Activated naive CD8-positive, alpha-beta T cell treated with anti-CD3 and anti-CD28 coated beads, Interleukin-2, amount 10 ng/mL, durations not matched to agents 7 days and 5 days (primary cell): ENCODE data around the gene PCDHGA1. TPM values are rescaled to one million over a fixed set of nuclear protein-coding genes. Genes with fewer than 3 reads are reported as not detected.
"Not testable (repeated sequence)": the region's sequence is repeated elsewhere in the genome, so short reads cannot be mapped to it uniquely, and the experiment has no call there.

Source experiments
- ATAC-seq: fragments of 150-1000 bp; cut with Tn5 transposase; one replicate; pipeline ENCODE4 v1.10.0; 2021; ENCODE audit warnings: low read depth, moderate library complexity
- POLR2A ChIA-PET: fragments of 350-600 bp; sonication (Branson Sonifier 250); formaldehyde crosslinking; loops from one replicate; lab custom pipeline; 2021; ENCODE audit warnings: antibody characterized with exemption; lab: Charles Lee
- DNase-seq: peaks from one replicate; pipeline ENCODE4 v3.0.0; 2021
- H3K27ac Mint-ChIP-seq: one replicate; pipeline ENCODE4 v1.8.0; 2022; ENCODE audit warnings: mild to moderate bottlenecking, mixed read lengths
- H3K27me3 Mint-ChIP-seq: one replicate; pipeline ENCODE4 v1.8.0; 2022; ENCODE audit warnings: mild to moderate bottlenecking, moderate library complexity, mixed read lengths
- H3K36me3 Mint-ChIP-seq: one replicate; pipeline ENCODE4 v1.8.0; 2021; ENCODE audit warnings: mild to moderate bottlenecking, mixed read lengths
- H3K4me1 Mint-ChIP-seq: one replicate; pipeline ENCODE4 v1.8.0; 2021; ENCODE audit warnings: mixed read lengths
- H3K4me3 Mint-ChIP-seq: one replicate; pipeline ENCODE4 v1.8.0; 2022; ENCODE audit warnings: mild to moderate bottlenecking, moderate library complexity, mixed read lengths
- H3K9me3 Mint-ChIP-seq: one replicate; pipeline ENCODE4 v1.8.0; 2021; ENCODE audit warnings: mixed read lengths
- total RNA-seq, 2 experiments: library from RNA; stranded (reverse); gene quantifications; one replicate each; pipeline ENCODE4 v1.2.3, GENCODE V29; 2021

Gene PCDHGA1
- under 1 TPM; 0.11 to 0.31 TPM for total RNA-seq

- no peak for ATAC-seq
- Mint-ChIP-seq H3K4me1 (peaks cover 5% of the 10 kb centered on the region), H3K4me3 (no peak within 1 kb of the TSS), H3K36me3 (no peaks in the 10 kb centered on the region), H3K27me3 (peaks cover 57% of the 10 kb centered on the region), H3K27ac (no peak within 1 kb of the TSS), H3K9me3 (peaks cover 19% of the 10 kb centered on the region)
- DNase-seq = no peak
- POLR2A ChIA-PET = interaction anchor here (1.8 kb wide), 1 partner anchor 10 kb away, joined by 8 read pairs; the partner anchor contains the start of gene TAF7
Observed at GRCh38 chr5:141330299-141331080, at the start of gene PCDHGA1. PCDHGA1 (plus strand) TSS chr5:141330514.

- POLR2A ChIA-PET = no interaction called here
- Mint-ChIP-seq H3K9me3 (peaks cover 24% of the 10 kb centered on the region), H3K27ac (no peak overlapping the region), H3K4me1 (no peaks in the 10 kb centered on the region), H3K4me3 (no peak overlapping the region), H3K36me3 (peaks cover 5% of the 10 kb centered on the region), H3K27me3 (no peaks in the 10 kb centered on the region)
- no peak for DNase-seq
- ATAC-seq = no peak
Observed at GRCh38 chr5:141298376-141298775, 31.9 kb upstream of the PCDHGA1 start.

DNA sequence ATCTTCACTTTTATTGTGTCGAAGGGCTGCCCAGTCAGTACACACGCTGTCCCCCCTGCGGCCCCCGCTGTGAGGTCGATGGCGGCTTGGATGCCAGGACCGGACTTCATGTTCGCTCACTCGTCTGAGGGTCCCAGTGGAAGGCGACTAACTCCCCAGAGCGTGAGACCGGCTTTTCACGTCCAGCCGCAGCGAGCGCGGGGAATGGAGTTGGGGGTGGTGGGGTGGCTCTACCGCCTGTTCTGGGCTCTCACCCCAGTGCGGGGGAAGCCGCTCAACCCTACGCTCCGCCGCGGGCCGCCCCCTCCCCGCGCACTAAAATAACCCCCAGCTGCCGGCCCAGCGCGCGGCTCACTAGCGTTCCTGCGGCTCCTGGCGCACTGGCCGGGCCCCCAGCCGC lies 26.6 kb upstream of the PCDHGA1 start, which contains the start of gene SLC25A2:
SLC25A2 (minus strand) TSS at position 294 of the 400 bp plus-strand sequence; CDS start at position 110, 184 bp downstream.
- peaks cover 21% of the 10 kb centered on the region for H3K9me3 Mint-ChIP-seq
- H3K27ac Mint-ChIP-seq = no peak within 1 kb of the TSS
- POLR2A ChIA-PET = no interaction called here
- H3K27me3 Mint-ChIP-seq = no peaks in the 10 kb centered on the region
- no peak within 1 kb of the TSS for H3K4me3 Mint-ChIP-seq
- H3K36me3 Mint-ChIP-seq = peaks cover 6% of the 10 kb centered on the region
- H3K4me1 Mint-ChIP-seq = no peaks in the 10 kb centered on the region
- no peak for ATAC-seq
- DNase-seq = no peak

DNA sequence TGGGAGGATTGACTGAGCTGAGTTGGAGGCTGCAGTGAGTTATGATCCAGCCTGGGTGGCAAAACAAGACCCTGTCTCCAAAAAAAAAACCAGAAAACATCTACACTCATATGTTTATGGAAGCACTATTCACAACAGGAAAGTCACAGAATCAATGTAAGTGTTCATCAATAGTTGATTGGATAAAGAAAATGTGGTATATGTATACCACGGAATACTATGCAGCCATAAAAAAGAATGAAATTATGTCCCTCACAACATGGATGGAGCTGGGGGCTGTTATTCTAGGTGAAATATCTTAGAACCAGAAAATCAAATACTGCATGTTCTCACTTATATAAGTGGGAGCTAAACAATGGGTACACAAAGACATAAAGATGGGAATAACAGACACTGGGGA lies 23.7 kb upstream of the PCDHGA1 start:
- H3K4me1 Mint-ChIP-seq = no peaks in the 10 kb centered on the region
- H3K27ac Mint-ChIP-seq = no peak overlapping the region
- no peak for ATAC-seq
- DNase-seq = no peak
- peaks cover 8% of the 10 kb centered on the region for H3K36me3 Mint-ChIP-seq
- peaks cover 33% of the 10 kb centered on the region for H3K9me3 Mint-ChIP-seq
- POLR2A ChIA-PET = no interaction called here
- no peak overlapping the region for H3K4me3 Mint-ChIP-seq
- no peaks in the 10 kb centered on the region for H3K27me3 Mint-ChIP-seq

DNA sequence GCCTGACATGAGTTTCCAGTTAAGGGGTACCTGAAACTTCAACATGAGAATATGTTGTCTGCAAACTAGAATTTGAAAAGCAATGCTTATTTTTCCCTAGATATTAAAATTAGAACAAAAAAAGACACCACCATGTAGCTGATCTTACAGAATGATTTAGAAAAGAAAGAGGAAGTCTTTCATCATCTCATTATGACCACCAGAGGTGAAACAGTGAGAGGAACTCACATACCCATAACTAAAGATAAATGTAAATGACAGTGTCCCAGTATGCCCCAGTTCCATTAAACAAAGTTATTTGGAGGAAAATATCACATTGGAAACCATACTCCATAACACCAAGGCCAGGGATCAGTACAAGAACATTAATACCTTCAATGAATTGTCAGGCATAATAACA lies 16.6 kb upstream of the PCDHGA1 start:
- H3K9me3 Mint-ChIP-seq = peaks cover 52% of the 10 kb centered on the region

GRCh38 chr5:141316963-141317362 lies 13.4 kb upstream of the PCDHGA1 start:
- DNase-seq, ATAC-seq, POLR2A ChIA-PET, H3K27ac Mint-ChIP-seq, H3K27me3 Mint-ChIP-seq, H3K4me3 Mint-ChIP-seq: not testable (repeated sequence)
- H3K4me1 Mint-ChIP-seq = peaks cover 20% of the 10 kb centered on the region
- H3K36me3 Mint-ChIP-seq = peaks cover 63% of the 10 kb centered on the region
- H3K9me3 Mint-ChIP-seq = peaks cover 49% of the 10 kb centered on the region

More for the DNA sequence above, 16.6 kb upstream of the PCDHGA1 start:
- H3K27ac Mint-ChIP-seq = no peak overlapping the region
- peaks cover 52% of the 10 kb centered on the region for H3K36me3 Mint-ChIP-seq
- no peak overlapping the region for H3K4me3 Mint-ChIP-seq
- H3K4me1 Mint-ChIP-seq = peaks cover 4% of the 10 kb centered on the region
- POLR2A ChIA-PET = no interaction called here
- no peaks in the 10 kb centered on the region for H3K27me3 Mint-ChIP-seq
- no peak for DNase-seq
- no peak for ATAC-seq

DNA sequence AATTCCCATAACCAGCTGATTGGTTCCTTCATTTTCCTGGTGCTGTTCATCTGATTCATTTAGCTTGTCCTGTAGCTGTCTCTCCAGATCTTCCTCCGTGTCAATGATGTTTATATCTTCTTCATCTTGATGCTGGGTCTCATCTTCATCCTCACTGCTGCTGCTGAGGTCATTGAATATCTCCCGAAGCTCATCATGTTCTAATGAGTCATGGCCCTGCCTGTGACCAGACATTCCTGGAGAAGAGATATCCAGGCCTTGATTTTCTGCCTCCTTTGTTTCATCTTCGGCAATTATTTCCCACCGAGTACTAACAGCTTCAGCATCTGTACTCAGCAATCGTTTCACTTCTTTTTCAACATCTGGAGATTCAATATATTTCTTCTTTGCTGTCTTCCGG lies 11.1 kb upstream of the PCDHGA1 start:
- ATAC-seq (no peak), DNase-seq (no peak)
- Mint-ChIP-seq H3K36me3 (peaks cover 46% of the 10 kb centered on the region), H3K27me3 (no peaks in the 10 kb centered on the region), H3K4me1 (peaks cover 18% of the 10 kb centered on the region), H3K27ac (peak overlapping the region; percentile 42), H3K4me3 (peak overlapping the region; percentile 86), H3K9me3 (peaks cover 40% of the 10 kb centered on the region)
- POLR2A ChIA-PET = no interaction called here

GRCh38 chr5:141319699-141320098 lies 10.6 kb upstream of the PCDHGA1 start:
- Mint-ChIP-seq H3K36me3 (peaks cover 43% of the 10 kb centered on the region), H3K4me3 (peak overlapping the region; percentile 86), H3K9me3 (peaks cover 39% of the 10 kb centered on the region), H3K4me1 (peaks cover 18% of the 10 kb centered on the region), H3K27ac (peak overlapping the region; percentile 96), H3K27me3 (no peaks in the 10 kb centered on the region)
- DNase-seq (no peak), ATAC-seq (no peak)
- POLR2A ChIA-PET = interaction anchor here (0.6 to 1.5 kb wide), 11 partner anchors 9 to 620 kb away, joined by 3 to 8 read pairs (median 5); partner anchors contain the start of genes HDAC3, PCDHGA1, PCDHGA2 and PCDHGA6

- H3K9me3 Mint-ChIP-seq = peaks cover 31% of the 10 kb centered on the region
- POLR2A ChIA-PET = interaction anchor here (0.6 to 1.5 kb wide), 15 partner anchors 9 to 620 kb away, joined by 3 to 8 read pairs (median 5); partner anchors contain the start of genes HDAC3, PCDHGA1, PCDHGA11 and PCDHGA2
- no peaks in the 10 kb centered on the region for H3K27me3 Mint-ChIP-seq
- DNase-seq = peak; percentile 96
- peaks cover 18% of the 10 kb centered on the region for H3K4me1 Mint-ChIP-seq
- H3K27ac Mint-ChIP-seq = peak within 1 kb of the TSS; percentile 96
- peak; percentile 93 for ATAC-seq
- peaks cover 35% of the 10 kb centered on the region for H3K36me3 Mint-ChIP-seq
- peak within 1 kb of the TSS; percentile 86 for H3K4me3 Mint-ChIP-seq
Observed at GRCh38 chr5:141320225-141321169, 9.8 kb upstream of the PCDHGA1 start, which contains the start of gene TAF7. TAF7 (minus strand) TSS chr5:141320784; CDS start chr5:141320044, 740 bp downstream.

DNA sequence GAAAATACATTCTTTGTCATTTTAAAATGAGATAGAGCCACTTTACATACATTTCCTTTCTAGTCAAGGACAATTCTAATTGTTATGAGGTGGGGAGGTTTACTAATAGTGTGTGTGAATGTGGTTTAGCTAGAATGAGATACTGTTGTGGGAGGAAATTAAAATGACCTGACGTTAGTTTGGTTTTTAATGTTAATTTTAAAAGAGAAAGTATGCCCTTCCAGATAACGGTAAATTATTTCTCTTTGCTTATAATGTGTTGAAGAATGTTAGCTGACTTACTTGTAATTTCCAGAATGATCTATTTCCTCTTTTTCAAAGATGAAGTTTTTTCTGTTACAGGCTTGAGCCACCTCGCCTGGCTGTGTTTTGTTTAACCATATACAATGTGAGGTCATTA lies 8.1 kb upstream of the PCDHGA1 start:
- Mint-ChIP-seq H3K4me1 (peaks cover 23% of the 10 kb centered on the region), H3K27ac (no peak overlapping the region), H3K9me3 (peaks cover 27% of the 10 kb centered on the region), H3K4me3 (no peak overlapping the region), H3K36me3 (peaks cover 25% of the 10 kb centered on the region), H3K27me3 (peaks cover 4% of the 10 kb centered on the region)
- DNase-seq = no peak
- POLR2A ChIA-PET = no interaction called here
- no peak for ATAC-seq

GRCh38 chr5:141326088-141326854 lies 4.0 kb upstream of the PCDHGA1 start:
- H3K36me3 Mint-ChIP-seq = no peaks in the 10 kb centered on the region
- peaks cover 31% of the 10 kb centered on the region for H3K27me3 Mint-ChIP-seq
- DNase-seq = peak; percentile 67
- H3K4me1 Mint-ChIP-seq = peaks cover 6% of the 10 kb centered on the region
- peak; percentile 93 for ATAC-seq
- POLR2A ChIA-PET = interaction anchor here (0.7 kb wide), 1 partner anchor 1212 kb away, joined by 3 read pairs; no protein-coding TSS in a partner anchor
- H3K9me3 Mint-ChIP-seq = peaks cover 17% of the 10 kb centered on the region
- peak overlapping the region; percentile 66 for H3K27ac Mint-ChIP-seq
- H3K4me3 Mint-ChIP-seq = peak overlapping the region; percentile 88

DNA sequence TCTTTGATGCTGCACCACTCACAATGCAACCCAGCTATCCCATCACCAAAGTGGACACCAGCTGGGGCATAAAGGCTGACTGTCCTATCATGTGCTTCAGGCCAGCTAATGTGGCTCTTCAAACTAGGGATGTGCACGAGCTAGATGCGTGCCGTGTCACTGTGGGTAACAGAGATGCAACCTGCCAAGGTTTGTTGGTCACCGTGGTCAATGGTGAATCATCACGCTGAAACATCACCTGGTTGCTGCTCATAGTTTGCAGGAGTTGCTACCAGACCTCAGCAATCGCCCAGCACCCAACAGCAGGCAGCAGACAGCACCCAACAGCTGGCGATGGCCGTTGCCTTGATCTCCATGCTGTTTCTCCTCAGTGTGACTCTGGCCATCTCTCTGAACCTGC lies 2.1 kb upstream of the PCDHGA1 start:
- Mint-ChIP-seq H3K4me3 (no peak overlapping the region), H3K36me3 (no peaks in the 10 kb centered on the region), H3K4me1 (peaks cover 5% of the 10 kb centered on the region), H3K27ac (no peak overlapping the region), H3K9me3 (peaks cover 17% of the 10 kb centered on the region), H3K27me3 (peaks cover 41% of the 10 kb centered on the region)
- DNase-seq (no peak), ATAC-seq (no peak)
- POLR2A ChIA-PET = interaction anchor here (1.8 kb wide), 1 partner anchor 8 kb away, joined by 6 read pairs; the partner anchor contains the start of gene TAF7
